T-helper 17 cell (primary cell): Measurements from ENCODE around the gene HPS5. TPM values are rescaled to one million over a fixed set of nuclear protein-coding genes. Genes with fewer than 3 reads are reported as not detected.
"Not testable (repeated sequence)": the region's sequence is repeated elsewhere in the genome, so short reads cannot be mapped to it uniquely, and the experiment has no call there.

Experiments
- ATAC-seq: fragments of 150-1000 bp; cut with Tn5 transposase; 2 replicates; pipeline ENCODE4 v1.10.0; 2021; ENCODE audit warnings: mild to moderate bottlenecking, moderate library complexity
- DNase-seq, 3 donors: peaks; one replicate each; pipeline versions ENCODE4 v3.0.0 to v3.0.0-alpha.2; 2020 to 2021
- H3K9me3 ChIP-seq: one replicate; pipeline ENCODE4 v1.7.0; 2013; ENCODE audit warnings: low read length, mild to moderate bottlenecking; ENCODE audit not compliant: control insufficient read depth, poor library complexity, severe bottlenecking
- H3K27ac Mint-ChIP-seq: one replicate; pipeline ENCODE4 v1.8.0; 2022; ENCODE audit warnings: mild to moderate bottlenecking, moderate library complexity, mixed read lengths
- H3K27me3 Mint-ChIP-seq: one replicate; pipeline ENCODE4 v1.8.0; 2022; ENCODE audit warnings: mixed read lengths
- H3K36me3 Mint-ChIP-seq: one replicate; pipeline ENCODE4 v1.8.0; 2022; ENCODE audit warnings: low read depth, mixed read lengths
- H3K4me1 Mint-ChIP-seq: one replicate; pipeline ENCODE4 v1.8.0; 2022; ENCODE audit warnings: mild to moderate bottlenecking, mixed read lengths
- H3K4me3 Mint-ChIP-seq: one replicate; pipeline ENCODE4 v1.8.0; 2022; ENCODE audit warnings: mild to moderate bottlenecking, moderate library complexity, mixed read lengths
- total RNA-seq, 4 donors: library from RNA in 2 of 4; stranded (reverse) in 2 of 4; gene quantifications; one replicate each; pipeline ENCODE4 v1.2.3 and lab custom pipeline; 2022 to 2026

HPS5 gene
- total RNA-seq, 2 donors from 2014 or later = 12.8 to 15.7 TPM

- Mint-ChIP-seq H3K27me3 (no peaks in the 10 kb centered on the region), H3K27ac (peak overlapping the region; percentile 99), H3K4me1 (peaks cover 47% of the 10 kb centered on the region), H3K4me3 (peak overlapping the region; percentile 83), H3K36me3 (peaks cover 11% of the 10 kb centered on the region)
- DNase-seq (no peak), ATAC-seq (peak; percentile 89)
- no peaks in the 10 kb centered on the region for H3K9me3 ChIP-seq
These were observed 10.4 kb upstream of the HPS5 start for GRCh38 chr11:18332302-18332701.

DNA sequence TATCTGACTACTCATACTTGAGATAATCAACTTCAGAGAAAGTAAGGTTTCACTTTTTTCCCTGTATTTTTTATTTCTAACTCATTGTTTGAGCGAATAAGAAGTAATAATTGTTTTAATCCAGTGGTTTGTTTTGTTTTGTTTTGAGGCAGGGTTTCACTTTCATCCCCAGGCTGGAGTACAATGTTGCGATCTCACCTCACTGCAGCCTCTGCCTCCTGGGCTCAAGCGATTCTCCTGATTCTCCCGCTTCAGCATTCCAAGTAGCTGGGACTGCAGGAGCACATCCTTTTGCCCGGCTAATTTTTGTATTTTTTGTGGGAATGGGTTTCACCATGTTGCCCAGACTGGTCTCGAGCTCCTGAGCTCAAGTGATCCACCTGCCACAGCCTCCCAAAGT lies 9.0 kb upstream of the HPS5 start:
- DNase-seq = no peak
- peaks cover 11% of the 10 kb centered on the region for H3K36me3 Mint-ChIP-seq
- no peaks in the 10 kb centered on the region for H3K9me3 ChIP-seq
- ATAC-seq = no peak
- peak overlapping the region; percentile 99 for H3K27ac Mint-ChIP-seq
- peaks cover 50% of the 10 kb centered on the region for H3K4me1 Mint-ChIP-seq
- H3K4me3 Mint-ChIP-seq = peak overlapping the region; percentile 80
- no peaks in the 10 kb centered on the region for H3K27me3 Mint-ChIP-seq

GRCh38 chr11:18329196-18329870 lies 7.4 kb upstream of the HPS5 start:
- Mint-ChIP-seq H3K4me3 (peak overlapping the region; percentile 67), H3K4me1 (peaks cover 48% of the 10 kb centered on the region), H3K36me3 (peaks cover 16% of the 10 kb centered on the region), H3K27me3 (no peaks in the 10 kb centered on the region), H3K27ac (peak overlapping the region; percentile 99)
- no peak for DNase-seq
- ATAC-seq = no peak
- no peaks in the 10 kb centered on the region for H3K9me3 ChIP-seq

DNA sequence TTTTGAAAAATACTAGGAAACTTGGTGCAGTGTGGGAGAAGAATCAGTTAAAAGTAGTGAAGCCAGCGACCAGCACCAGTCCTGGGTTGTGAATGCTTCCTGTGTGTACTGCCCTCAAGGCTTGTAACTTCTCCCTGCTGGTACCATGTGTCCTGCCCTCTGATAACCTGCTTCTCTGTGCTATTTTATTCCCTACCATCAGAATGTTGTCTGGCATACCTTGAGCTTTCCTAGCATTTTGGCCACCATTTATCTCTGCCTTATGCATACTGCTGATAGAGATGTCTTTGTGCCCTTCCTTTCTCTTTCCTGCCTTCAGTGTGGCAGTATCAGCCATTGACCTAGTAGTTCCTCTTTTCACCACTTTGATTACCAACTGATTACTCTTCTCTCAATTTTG lies 2.4 kb upstream of the HPS5 start:
- peaks cover 56% of the 10 kb centered on the region for H3K4me1 Mint-ChIP-seq
- peak overlapping the region; percentile 97 for H3K4me3 Mint-ChIP-seq
- peak overlapping the region; percentile 99 for H3K27ac Mint-ChIP-seq
- H3K9me3 ChIP-seq = no peaks in the 10 kb centered on the region
- DNase-seq (no peak), ATAC-seq (no peak)
- H3K36me3 Mint-ChIP-seq = peaks cover 13% of the 10 kb centered on the region
- H3K27me3 Mint-ChIP-seq = no peaks in the 10 kb centered on the region

DNA sequence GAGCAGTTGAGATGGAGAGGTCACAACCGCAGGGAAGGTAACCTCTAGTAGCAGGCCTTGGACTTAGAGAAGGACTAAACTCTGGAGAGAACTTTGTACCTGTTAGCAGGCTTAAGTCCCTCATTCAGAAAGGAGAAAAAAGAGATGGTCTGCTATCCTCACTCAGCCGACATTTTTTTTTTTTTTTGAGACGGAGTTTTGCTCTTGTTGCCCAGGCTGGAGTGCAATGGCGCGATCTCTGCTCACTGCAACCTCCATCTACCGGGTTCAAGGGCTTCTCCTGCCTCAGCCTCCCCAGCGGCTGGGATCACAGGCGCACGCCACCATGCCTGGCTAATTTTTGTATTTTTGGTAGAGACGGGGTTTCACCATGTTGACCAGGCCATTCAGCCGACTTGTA lies 1.9 kb upstream of the HPS5 start:
- peak overlapping the region; percentile 99 for H3K27ac Mint-ChIP-seq
- H3K9me3 ChIP-seq, H3K27me3 Mint-ChIP-seq, DNase-seq, ATAC-seq: not testable (repeated sequence)
- H3K4me1 Mint-ChIP-seq = peaks cover 57% of the 10 kb centered on the region
- H3K36me3 Mint-ChIP-seq = peaks cover 11% of the 10 kb centered on the region
- peak overlapping the region; percentile 97 for H3K4me3 Mint-ChIP-seq

DNA sequence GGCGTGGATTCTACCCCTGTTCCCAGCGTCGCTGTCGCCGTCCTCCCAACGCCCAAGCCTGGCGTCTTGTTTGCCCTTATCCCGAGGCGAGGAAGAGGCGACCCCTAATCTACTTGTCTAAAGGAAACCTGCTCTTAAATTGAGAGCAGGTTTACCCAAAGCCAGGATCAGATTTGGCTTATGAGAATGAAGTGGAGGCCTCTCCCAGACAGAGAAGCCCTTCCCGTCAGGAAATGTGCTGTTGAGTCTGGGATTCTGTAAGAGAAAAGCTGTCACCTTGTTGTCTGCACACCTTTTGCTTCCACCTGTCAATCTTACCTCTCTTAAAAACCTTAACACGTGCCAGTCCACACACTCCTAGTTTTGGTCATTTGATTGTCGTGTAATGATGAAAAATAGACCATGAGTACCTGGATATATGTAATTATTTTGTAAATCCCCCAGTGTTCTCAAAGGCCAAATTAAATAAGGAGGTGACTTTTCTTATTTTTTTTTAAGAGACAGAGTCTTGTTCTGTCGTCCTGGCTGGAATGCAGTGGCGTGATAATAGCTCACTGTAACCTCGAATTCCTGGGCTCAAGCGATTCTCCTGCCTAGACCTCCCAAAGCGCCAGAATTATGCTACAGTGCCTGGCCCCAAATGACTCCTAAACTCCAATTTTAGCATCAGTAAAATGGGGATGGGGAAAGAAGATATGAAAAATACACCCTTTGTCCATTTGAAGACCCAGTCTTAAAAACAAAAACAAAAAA lies 1.1 kb upstream of the HPS5 start:
- Mint-ChIP-seq H3K27ac (peak overlapping the region; percentile 99), H3K4me3 (peak overlapping the region; percentile 97), H3K27me3 (no peaks in the 10 kb centered on the region), H3K4me1 (peaks cover 61% of the 10 kb centered on the region), H3K36me3 (peaks cover 11% of the 10 kb centered on the region)
- DNase-seq (no peak), ATAC-seq (no peak)
- no peaks in the 10 kb centered on the region for H3K9me3 ChIP-seq

GRCh38 chr11:18321578-18321968 lies 367 bp downstream of the HPS5 start:
- no peak for DNase-seq
- Mint-ChIP-seq H3K4me3 (peak overlapping the region; percentile 97), H3K36me3 (peaks cover 11% of the 10 kb centered on the region), H3K4me1 (peaks cover 60% of the 10 kb centered on the region), H3K27ac (peak overlapping the region; percentile 99), H3K27me3 (no peaks in the 10 kb centered on the region)
- peak; percentile 16 for ATAC-seq
- H3K9me3 ChIP-seq = no peaks in the 10 kb centered on the region

DNA sequence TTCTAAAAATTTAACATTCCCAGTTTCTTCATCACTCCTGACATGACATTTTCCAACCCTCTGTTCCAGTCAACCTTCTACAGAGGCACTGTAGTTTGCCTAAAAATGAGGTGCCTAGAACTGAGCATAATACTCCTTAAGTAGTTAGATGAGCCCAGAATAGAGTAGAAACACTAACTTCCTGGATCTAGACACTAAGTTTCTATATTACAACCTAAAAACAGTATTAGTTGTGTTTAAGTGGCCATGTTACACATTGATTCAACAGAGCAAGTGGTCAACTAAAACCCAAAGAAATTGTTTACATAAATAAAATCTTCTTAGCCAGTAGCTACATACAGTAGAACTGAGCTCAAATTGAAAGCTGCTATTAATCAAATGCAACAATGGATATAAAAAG lies 1.3 kb downstream of the HPS5 start:
- peaks cover 11% of the 10 kb centered on the region for H3K36me3 Mint-ChIP-seq
- no peaks in the 10 kb centered on the region for H3K9me3 ChIP-seq
- no peak for DNase-seq
- peaks cover 59% of the 10 kb centered on the region for H3K4me1 Mint-ChIP-seq
- no peak for ATAC-seq
- no peaks in the 10 kb centered on the region for H3K27me3 Mint-ChIP-seq
- peak overlapping the region; percentile 97 for H3K4me3 Mint-ChIP-seq
- peak overlapping the region; percentile 99 for H3K27ac Mint-ChIP-seq

GRCh38 chr11:18319914-18320313 lies 2.0 kb downstream of the HPS5 start:
- peak overlapping the region; percentile 33 for H3K4me3 Mint-ChIP-seq
- no peaks in the 10 kb centered on the region for H3K9me3 ChIP-seq
- H3K4me1 Mint-ChIP-seq = peaks cover 55% of the 10 kb centered on the region
- peak overlapping the region; percentile 99 for H3K27ac Mint-ChIP-seq
- no peaks in the 10 kb centered on the region for H3K27me3 Mint-ChIP-seq
- peaks cover 6% of the 10 kb centered on the region for H3K36me3 Mint-ChIP-seq
- DNase-seq = no peak
- ATAC-seq = no peak

- H3K27ac Mint-ChIP-seq = no peak overlapping the region
- no peak overlapping the region for H3K4me3 Mint-ChIP-seq
- H3K4me1 Mint-ChIP-seq = peaks cover 38% of the 10 kb centered on the region
- no peaks in the 10 kb centered on the region for H3K9me3 ChIP-seq
- H3K27me3 Mint-ChIP-seq = no peaks in the 10 kb centered on the region
- DNase-seq (no peak), ATAC-seq (no peak)
- H3K36me3 Mint-ChIP-seq = no peaks in the 10 kb centered on the region
These were observed 4.4 kb downstream of the HPS5 start for GRCh38 chr11:18317551-18317950.

DNA sequence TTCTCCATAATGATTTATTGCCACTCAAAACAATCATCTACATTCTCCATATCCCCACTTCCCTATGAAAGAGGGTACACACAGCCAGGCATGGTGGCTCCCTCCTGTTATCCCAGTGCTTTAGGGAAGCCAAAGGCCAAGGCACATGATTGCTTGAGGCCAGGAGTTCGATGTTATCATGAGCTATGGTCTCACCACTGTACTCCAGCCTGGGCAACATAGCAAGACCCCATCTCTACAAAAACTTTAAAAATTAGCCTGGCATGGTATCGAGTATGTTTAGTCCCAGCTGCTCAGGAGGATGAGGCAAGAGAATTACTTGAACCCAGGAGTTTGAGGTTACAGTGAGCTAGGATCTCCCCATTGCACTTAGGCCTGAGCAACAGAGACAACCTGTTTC lies 6.0 kb downstream of the HPS5 start:
- H3K4me3 Mint-ChIP-seq = no peak overlapping the region

GRCh38 chr11:18314784-18315523 lies 7.0 kb downstream of the HPS5 start:
- DNase-seq = no peak
- Mint-ChIP-seq H3K27ac (no peak overlapping the region), H3K36me3 (no peaks in the 10 kb centered on the region), H3K4me1 (peaks cover 19% of the 10 kb centered on the region), H3K27me3 (no peaks in the 10 kb centered on the region), H3K4me3 (no peak overlapping the region)
- ATAC-seq = no peak
- H3K9me3 ChIP-seq = no peaks in the 10 kb centered on the region

More for the DNA sequence above, 6.0 kb downstream of the HPS5 start:
- Mint-ChIP-seq H3K27me3 (no peaks in the 10 kb centered on the region), H3K36me3 (no peaks in the 10 kb centered on the region), H3K4me1 (peaks cover 24% of the 10 kb centered on the region), H3K27ac (no peak overlapping the region)
- H3K9me3 ChIP-seq = no peaks in the 10 kb centered on the region
- DNase-seq (no peak), ATAC-seq (no peak)

GRCh38 chr11:18313965-18314763 lies 7.8 kb downstream of the HPS5 start:
- no peaks in the 10 kb centered on the region for H3K36me3 Mint-ChIP-seq
- no peaks in the 10 kb centered on the region for H3K27me3 Mint-ChIP-seq
- H3K4me3 Mint-ChIP-seq = no peak overlapping the region
- H3K27ac Mint-ChIP-seq = no peak overlapping the region
- DNase-seq (no peak), ATAC-seq (no peak)
- no peaks in the 10 kb centered on the region for H3K9me3 ChIP-seq
- peaks cover 11% of the 10 kb centered on the region for H3K4me1 Mint-ChIP-seq
